ENCODE measurements around the gene THBS2. TPM values are rescaled to one million over a fixed set of nuclear protein-coding genes. Genes with fewer than 3 reads are reported as not detected.

The THBS2 gene
- total RNA-seq, 2 experiments from 2014 or later = not detected

GRCh38 chr6:169234634-169235033 is 19.0 kb downstream of the THBS2 start:
- Mint-ChIP-seq H3K27me3 (no peaks in the 10 kb centered on the region), H3K27ac (no peak overlapping the region), H3K4me3 (no peak overlapping the region), H3K9me3 (peaks cover 9% of the 10 kb centered on the region), H3K4me1 (ENCODE audit: low read depth) (no peaks in the 10 kb centered on the region), H3K36me3 (ENCODE audit: low read depth) (no peaks in the 10 kb centered on the region)
- ATAC-seq (no peak), DNase-seq (no peak)
- TF ChIP-seq, protein P1, sequence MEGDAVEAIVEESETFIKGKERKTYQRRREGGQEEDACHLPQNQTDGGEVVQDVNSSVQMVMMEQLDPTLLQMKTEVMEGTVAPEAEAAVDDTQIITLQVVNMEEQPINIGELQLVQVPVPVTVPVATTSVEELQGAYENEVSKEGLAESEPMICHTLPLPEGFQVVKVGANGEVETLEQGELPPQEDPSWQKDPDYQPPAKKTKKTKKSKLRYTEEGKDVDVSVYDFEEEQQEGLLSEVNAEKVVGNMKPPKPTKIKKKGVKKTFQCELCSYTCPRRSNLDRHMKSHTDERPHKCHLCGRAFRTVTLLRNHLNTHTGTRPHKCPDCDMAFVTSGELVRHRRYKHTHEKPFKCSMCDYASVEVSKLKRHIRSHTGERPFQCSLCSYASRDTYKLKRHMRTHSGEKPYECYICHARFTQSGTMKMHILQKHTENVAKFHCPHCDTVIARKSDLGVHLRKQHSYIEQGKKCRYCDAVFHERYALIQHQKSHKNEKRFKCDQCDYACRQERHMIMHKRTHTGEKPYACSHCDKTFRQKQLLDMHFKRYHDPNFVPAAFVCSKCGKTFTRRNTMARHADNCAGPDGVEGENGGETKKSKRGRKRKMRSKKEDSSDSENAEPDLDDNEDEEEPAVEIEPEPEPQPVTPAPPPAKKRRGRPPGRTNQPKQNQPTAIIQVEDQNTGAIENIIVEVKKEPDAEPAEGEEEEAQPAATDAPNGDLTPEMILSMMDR (IDR thresholded peaks at IDR 0.05) = no peak
- intact Hi-C loops (cut with micrococcal nuclease) = no loop called here
- POLR2A ChIA-PET = no interaction called here
- CTCF ChIA-PET = no interaction called here

DNA sequence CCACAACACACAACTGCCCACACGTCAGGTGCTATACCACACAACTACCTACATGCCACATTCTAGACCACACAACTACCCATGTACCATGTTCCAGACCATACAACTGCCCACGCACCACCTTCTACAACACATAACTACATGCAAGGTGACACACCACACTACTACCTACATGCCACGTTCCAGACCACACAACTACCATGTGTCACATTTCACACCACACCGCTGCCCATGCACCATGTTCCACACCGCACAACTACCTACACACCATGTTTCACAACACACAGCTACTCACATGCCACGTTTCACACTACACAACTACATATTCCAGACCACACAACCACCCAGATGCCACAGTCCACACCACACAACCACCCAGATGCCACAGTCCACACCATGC is 19.8 kb downstream of the THBS2 start:
- TF ChIP-seq, protein P1 (IDR thresholded peaks at IDR 0.05) = no peak
- H3K36me3 Mint-ChIP-seq (ENCODE audit: low read depth) = no peaks in the 10 kb centered on the region
- POLR2A ChIA-PET = no interaction called here
- DNase-seq (no peak), ATAC-seq (no peak)
- no peak overlapping the region for H3K4me3 Mint-ChIP-seq
- peaks cover 9% of the 10 kb centered on the region for H3K9me3 Mint-ChIP-seq
- no peaks in the 10 kb centered on the region for H3K4me1 Mint-ChIP-seq (ENCODE audit: low read depth)
- H3K27ac Mint-ChIP-seq = no peak overlapping the region
- CTCF ChIA-PET = no interaction called here
- H3K27me3 Mint-ChIP-seq = no peaks in the 10 kb centered on the region
- intact Hi-C loops (cut with micrococcal nuclease) = no loop called here

GRCh38 chr6:169233181-169233580 is 20.5 kb downstream of the THBS2 start:
- ChIA-PET CTCF (no interaction called here), POLR2A (no interaction called here)

DNA sequence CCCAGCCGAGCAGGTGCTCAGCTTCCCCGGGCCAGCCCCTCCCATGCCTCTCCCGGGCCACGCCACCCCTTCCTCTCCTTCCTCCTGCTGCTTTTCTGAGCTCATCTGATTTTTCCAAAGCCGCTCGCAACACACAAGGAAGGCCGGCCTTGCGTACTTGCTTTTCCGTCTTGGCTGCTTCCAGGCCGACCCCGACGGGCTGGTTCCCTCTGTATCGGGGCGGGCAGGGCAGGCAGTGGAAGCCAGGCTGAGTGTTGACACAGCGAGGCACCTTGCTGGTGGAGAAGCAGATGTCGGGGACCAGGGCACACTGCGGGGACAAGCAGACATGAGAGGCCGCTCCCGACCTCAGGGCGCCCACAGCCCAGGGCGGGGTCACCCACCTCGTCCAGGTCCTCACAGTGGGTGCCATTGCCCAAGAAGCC is 21.1 kb downstream of the THBS2 start:
- no peak for ATAC-seq

More at GRCh38 chr6:169233181-169233580, 20.5 kb downstream of the THBS2 start:
- no peak for DNase-seq
- Mint-ChIP-seq H3K36me3 (ENCODE audit: low read depth) (no peaks in the 10 kb centered on the region), H3K4me1 (ENCODE audit: low read depth) (no peaks in the 10 kb centered on the region), H3K27ac (no peak overlapping the region), H3K9me3 (peaks cover 9% of the 10 kb centered on the region), H3K27me3 (no peaks in the 10 kb centered on the region), H3K4me3 (no peak overlapping the region)
- TF ChIP-seq, protein P1 (IDR thresholded peaks at IDR 0.05) = no peak
- no peak for ATAC-seq
- intact Hi-C loops (cut with micrococcal nuclease) = no loop called here

DNA sequence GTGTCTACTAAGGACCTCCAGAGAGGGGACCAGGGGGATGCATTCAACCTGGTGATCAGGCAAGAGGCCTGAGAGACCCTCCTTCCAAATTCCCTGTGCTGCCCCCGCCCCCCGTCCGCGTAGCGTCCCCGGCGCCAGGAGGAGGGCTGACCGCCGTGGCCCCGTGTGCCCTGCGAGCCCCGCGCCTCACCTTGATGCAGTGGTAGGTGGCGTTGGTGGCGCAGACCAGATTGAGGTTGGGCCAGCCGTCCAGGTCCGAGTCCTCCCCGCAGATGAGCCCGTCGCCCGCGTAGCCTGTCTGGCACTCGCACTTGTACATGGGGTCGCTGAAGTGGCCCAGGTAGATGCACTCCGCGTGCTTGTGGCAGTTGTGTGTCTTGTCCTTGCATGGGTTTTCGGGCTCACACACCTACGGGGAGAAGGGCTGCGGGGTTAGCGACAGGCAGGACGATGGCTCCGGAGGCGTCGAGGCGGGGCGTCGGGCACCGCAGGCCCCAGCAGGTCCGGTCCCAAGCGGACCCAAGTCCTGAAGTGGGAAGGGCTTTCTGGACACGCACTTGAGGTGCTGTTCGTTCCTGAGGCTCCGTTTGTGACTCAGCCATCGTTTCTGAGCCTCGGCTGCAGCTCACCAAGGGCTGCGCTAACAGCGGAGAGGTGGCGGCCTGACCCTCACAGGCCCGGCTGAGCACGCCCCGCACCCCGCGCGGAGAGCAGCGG is 21.7 kb downstream of the THBS2 start:
- TF ChIP-seq, protein P1 (IDR thresholded peaks at IDR 0.05) = no peak
- ATAC-seq (no peak), DNase-seq (no peak)
- Mint-ChIP-seq H3K27me3 (no peaks in the 10 kb centered on the region), H3K36me3 (ENCODE audit: low read depth) (no peaks in the 10 kb centered on the region), H3K9me3 (peaks cover 9% of the 10 kb centered on the region), H3K4me1 (ENCODE audit: low read depth) (no peaks in the 10 kb centered on the region), H3K4me3 (no peak overlapping the region), H3K27ac (no peak overlapping the region)
- CTCF ChIA-PET = no interaction called here
- intact Hi-C loops (cut with micrococcal nuclease) = no loop called here
- POLR2A ChIA-PET = no interaction called here

More for the DNA sequence above, 21.1 kb downstream of the THBS2 start:
- Mint-ChIP-seq H3K36me3 (ENCODE audit: low read depth) (no peaks in the 10 kb centered on the region), H3K27me3 (no peaks in the 10 kb centered on the region), H3K9me3 (peaks cover 9% of the 10 kb centered on the region), H3K4me3 (no peak overlapping the region), H3K27ac (no peak overlapping the region), H3K4me1 (ENCODE audit: low read depth) (no peaks in the 10 kb centered on the region)
- intact Hi-C loops (cut with micrococcal nuclease) = no loop called here
- no peak for DNase-seq
- POLR2A ChIA-PET = no interaction called here
- TF ChIP-seq, protein P1 (IDR thresholded peaks at IDR 0.05) = no peak
- CTCF ChIA-PET = no interaction called here
